RWPE1 (cell line): Measurements from ENCODE around the gene MAPK8IP2.
"Not testable (repeated sequence)": the region's sequence is repeated elsewhere in the genome, so short reads cannot be mapped to it uniquely, and the experiment has no call there.

Source experiments
- CTCF ChIA-PET: fragments of 350-600 bp; sonication (Branson Sonifier 250); formaldehyde crosslinking; extraction: SDS; loops from one replicate; lab custom pipeline; 2021; lab: Yijun Ruan, JAX
- POLR2A ChIA-PET: fragments of 400-600 bp; formaldehyde crosslinking; extraction: SDS; loops from one replicate; lab custom pipeline; 2020; ENCODE audit warnings: antibody characterized with exemption; ENCODE audit not compliant: low non-redundant PET; lab: Yijun Ruan, JAX
- DNase-seq: peaks from one replicate; pipeline ENCODE4 v3.0.0; 2012; ENCODE audit warnings: low spot score
- H3K27ac ChIP-seq: fragments of 450-650 bp; 2 replicates; pipeline ENCODE4 v1.5.1; 2017
- CTCF ChIP-seq: fragments of 450-650 bp; conservative IDR thresholded peaks from 2 replicates; pipeline ENCODE4 v1.5.1; 2017; ENCODE audit warnings: low read depth, mild to moderate bottlenecking

Gene MAPK8IP2

DNA sequence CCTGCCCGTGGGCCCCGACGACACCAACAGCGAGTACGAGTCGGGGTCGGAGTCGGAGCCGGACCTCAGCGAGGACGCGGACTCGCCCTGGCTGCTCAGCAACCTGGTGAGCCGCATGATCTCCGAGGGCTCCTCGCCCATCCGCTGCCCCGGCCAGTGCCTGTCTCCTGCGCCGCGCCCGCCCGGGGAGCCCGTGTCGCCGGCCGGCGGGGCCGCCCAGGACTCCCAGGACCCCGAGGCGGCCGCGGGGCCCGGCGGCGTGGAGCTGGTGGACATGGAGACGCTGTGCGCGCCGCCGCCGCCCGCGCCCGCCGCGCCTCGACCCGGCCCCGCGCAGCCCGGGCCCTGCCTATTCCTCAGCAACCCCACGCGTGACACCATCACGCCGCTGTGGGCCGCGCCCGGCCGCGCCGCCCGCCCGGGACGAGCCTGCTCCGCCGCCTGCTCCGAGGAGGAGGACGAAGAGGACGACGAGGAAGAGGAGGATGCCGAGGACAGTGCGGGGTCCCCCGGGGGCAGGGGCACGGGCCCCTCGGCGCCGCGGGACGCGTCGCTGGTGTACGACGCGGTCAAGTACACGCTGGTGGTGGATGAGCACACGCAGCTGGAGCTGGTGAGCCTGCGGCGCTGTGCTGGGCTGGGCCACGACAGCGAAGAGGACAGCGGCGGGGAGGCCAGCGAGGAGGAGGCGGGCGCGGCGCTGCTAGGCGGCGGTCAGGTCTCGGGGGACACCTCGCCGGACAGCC lies 3.8 kb downstream of the MAPK8IP2 start:
- no peak overlapping the region for H3K27ac ChIP-seq
- CTCF ChIA-PET: no interaction called here
- TF ChIP-seq CTCF: no peak
- POLR2A ChIA-PET: no interaction called here
- DNase-seq: no peak

GRCh38 chr22:50605002-50605612 lies 4.5 kb downstream of the MAPK8IP2 start:
- ChIA-PET CTCF (no interaction called here), POLR2A (no interaction called here)
- no peak for TF ChIP-seq CTCF
- DNase-seq: no peak
- no peak overlapping the region for H3K27ac ChIP-seq

DNA sequence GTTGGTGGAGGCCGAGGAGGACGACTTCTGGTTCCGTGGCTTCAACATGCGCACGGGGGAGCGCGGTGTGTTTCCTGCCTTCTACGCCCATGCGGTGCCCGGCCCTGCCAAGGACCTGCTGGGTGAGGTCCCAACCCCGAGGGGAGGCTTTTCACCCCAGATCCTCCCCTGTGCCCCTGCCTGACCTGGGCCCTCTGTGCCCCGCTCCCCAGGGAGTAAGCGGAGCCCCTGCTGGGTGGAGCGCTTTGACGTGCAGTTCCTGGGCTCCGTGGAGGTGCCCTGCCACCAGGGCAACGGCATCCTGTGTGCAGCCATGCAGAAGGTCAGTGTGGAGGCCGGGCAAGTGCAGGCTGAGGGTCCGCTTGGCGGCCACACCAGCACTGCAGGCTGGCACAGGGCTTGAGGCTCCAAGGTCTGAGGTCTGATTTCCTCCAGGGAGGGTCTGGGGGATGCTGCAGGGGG lies 5.1 kb downstream of the MAPK8IP2 start:
- POLR2A ChIA-PET: no interaction called here
- TF ChIP-seq CTCF: no peak
- CTCF ChIA-PET: interaction anchor here (1.1 kb wide), 1 partner anchor 43 kb away, joined by 3 read pairs; the partner anchor contains the start of gene SYCE3
- no peak for DNase-seq
- H3K27ac ChIP-seq: no peak overlapping the region

GRCh38 chr22:50606165-50606945 lies 5.8 kb downstream of the MAPK8IP2 start:
- no peak for DNase-seq
- TF ChIP-seq CTCF: no peak
- ChIA-PET POLR2A (no interaction called here), CTCF (interaction anchor here (1.1 kb wide), 1 partner anchor 44 kb away, joined by 3 read pairs; the partner anchor contains the start of gene SYCE3)
- no peak overlapping the region for H3K27ac ChIP-seq

DNA sequence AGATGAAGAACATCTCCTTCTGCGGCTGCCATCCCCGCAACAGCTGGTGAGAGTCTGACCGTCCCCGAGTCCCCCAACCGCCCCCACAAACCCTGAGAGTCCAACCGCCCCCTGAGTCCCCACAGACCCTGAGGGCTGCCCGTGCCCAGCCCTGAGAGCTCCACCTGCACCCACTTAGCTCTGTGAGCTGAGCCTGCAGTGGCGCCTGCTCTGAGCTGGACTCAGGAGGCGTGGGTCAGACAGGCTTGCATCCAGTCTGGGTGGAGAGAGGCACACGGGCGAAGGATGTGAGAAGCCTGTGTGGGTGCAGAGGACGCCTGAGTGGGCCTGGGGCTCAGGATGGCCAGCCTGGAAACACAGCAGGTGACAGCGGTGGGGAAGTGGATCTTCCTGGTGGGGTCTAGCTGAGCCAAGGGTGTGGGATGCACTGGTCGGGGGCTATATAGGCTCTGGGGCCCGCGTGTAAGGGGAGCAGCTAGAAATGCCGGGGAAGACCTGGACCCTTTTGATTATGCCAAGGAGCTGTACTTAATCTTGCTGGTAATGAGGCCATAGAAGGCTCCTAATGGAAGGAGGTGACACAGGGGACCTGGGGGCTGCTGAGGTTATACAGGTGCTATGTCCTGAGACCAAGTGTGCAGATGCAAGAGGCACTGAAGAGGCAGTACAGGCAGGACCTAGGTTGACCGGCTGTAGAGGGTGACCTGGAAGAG lies 6.5 kb downstream of the MAPK8IP2 start:
- ChIA-PET POLR2A (no interaction called here), CTCF (no interaction called here)
- no peak overlapping the region for H3K27ac ChIP-seq
- TF ChIP-seq CTCF: no peak
- DNase-seq: no peak

GRCh38 chr22:50607659-50608020 lies 7.0 kb downstream of the MAPK8IP2 start:
- DNase-seq: no peak
- CTCF ChIA-PET: no interaction called here
- no peak for TF ChIP-seq CTCF
- POLR2A ChIA-PET: no interaction called here
- no peak overlapping the region for H3K27ac ChIP-seq

- CTCF ChIA-PET, H3K27ac ChIP-seq, POLR2A ChIA-PET, DNase-seq: not testable (repeated sequence)
Observed at GRCh38 chr22:50608058-50608840, 7.7 kb downstream of the MAPK8IP2 start.
